Hindlimb muscle (tissue), 1 donor: Measurements from ENCODE around the gene MAD1L1. TPM values are rescaled to one million over a fixed set of nuclear protein-coding genes. Genes with fewer than 3 reads are reported as not detected.

ENCODE experiments used
- DNase-seq: peaks from one replicate; pipeline ENCODE4 v3.0.0-alpha.2; 2013
- polyA plus RNA-seq: library from polyadenylated mRNA; unstranded; fragments of 120-200 nt; gene quantifications from one replicate; pipeline ENCODE4 v1.2.1, GENCODE V29; 2013; ENCODE audit not compliant: insufficient read length

The MAD1L1 gene
- polyA plus RNA-seq, 1 donor = 27.6 TPM

DNA sequence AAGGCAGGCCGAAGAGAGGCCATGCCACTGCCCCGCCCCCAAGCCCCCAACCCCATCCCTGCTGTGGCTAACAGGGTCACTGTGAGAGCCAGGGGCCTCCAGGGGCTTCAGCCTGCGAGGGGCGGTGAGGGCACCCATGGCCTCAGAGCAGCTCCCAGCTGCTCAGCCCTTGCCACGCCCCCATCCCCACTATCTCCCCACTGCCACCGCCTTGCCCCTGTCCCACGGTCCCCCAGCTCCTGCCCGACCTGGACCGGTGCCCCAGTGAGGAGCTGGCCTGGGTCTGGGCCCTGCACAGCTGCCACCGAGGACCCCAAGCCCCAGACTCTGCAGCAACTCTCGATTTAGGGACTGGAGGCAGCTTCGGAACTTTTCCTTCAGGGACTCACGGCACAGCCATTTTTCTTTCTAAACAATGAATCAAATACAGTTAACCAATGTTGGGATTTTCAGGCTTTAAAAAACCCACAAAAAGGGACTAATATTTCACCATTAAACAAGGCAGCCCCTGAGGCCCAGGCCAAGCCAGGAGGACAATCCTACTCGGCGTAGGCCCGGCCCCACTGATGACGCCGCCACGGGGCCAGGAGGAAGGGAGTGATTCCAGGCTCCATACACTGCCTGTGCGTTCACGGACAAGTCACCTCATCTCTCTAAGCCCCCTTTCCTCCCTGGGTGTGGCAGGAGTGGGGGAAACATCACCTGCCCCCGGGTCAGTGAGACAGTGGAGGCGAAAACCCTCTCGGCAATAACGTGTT lies 325.6 kb downstream of the MAD1L1 start:
- no peak for DNase-seq

- no peak for DNase-seq
Observed at GRCh38 chr7:1906087-1906830, 326.5 kb downstream of the MAD1L1 start.

DNA sequence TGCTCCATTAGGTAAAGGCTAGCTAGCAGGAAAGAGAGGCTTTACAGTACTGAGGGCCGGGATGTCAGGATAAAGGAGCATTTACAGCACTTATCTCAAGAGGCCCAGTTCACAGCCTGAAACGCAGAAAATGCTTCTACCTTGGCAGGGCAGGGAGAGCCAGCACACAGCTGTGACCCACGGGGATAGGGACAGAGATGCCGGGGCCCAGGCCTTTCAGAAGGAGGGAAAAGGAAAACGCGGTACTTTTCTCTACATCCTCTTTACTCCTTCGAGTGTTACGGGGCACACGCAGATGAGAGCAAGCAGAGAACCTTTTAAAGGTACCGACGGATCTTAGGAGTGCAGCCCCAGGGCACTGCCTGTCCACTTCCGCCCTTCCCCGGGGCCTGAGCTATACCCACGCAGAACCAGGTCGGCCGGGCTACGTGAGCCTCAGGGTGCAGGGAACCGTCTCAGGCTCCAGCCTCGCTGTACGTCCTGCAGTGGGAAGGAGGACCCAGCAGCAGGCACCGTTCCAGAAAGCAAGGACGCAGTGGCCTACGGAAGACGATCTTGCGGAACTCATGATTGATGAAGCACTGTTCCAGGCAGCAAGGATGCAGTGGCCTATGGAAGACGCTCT lies 330.4 kb downstream of the MAD1L1 start:
- DNase-seq = no peak

- DNase-seq = no peak
Observed at GRCh38 chr7:1901431-1902210, 331.1 kb downstream of the MAD1L1 start.

- DNase-seq = no peak
Observed at GRCh38 chr7:1900847-1901246, 331.9 kb downstream of the MAD1L1 start.

DNA sequence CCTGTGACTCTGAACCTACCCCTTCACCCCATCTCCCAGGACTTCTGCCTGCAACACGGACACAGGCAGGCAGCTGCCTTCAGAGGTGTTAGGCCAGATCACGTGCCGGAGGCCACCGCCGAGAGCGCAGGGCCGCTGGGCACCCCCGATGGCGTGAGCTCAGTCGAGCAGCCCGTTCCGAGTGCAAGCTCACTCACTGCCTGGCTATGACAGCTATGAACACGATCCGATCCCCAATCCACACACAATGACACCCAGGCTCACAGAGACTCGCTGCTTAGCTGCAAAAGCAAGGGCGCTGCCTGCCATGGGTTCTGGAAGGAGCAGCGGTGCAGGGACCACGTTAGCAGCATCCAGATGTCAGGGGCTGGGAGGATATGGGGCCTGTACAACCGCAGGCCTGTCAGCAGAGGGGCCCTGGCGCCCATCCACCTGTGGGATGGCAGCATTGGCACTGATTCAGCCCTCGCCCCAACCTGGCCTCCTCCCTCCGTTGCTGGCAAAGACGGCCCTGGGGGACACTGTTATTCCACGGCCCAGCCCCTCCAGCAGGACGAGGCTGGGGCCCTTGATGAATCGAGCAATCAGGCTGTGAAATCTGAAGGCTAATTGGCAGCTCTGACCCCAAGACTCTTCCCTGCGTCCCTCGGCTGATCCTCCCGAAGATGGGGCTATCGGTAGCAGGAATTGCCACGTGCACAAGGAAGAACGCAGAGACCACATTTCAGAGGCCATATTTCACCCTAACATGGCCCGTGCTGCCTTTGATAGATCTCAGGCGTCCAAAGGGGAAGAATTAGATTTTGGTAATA lies 332.6 kb downstream of the MAD1L1 start:
- DNase-seq = no peak

- DNase-seq = no peak
Observed at GRCh38 chr7:1899196-1899595, 333.5 kb downstream of the MAD1L1 start.

- DNase-seq = no peak
Observed at GRCh38 chr7:1898628-1899185, 334.0 kb downstream of the MAD1L1 start.

- no peak for DNase-seq
Observed at GRCh38 chr7:1897861-1898627, 334.7 kb downstream of the MAD1L1 start.

- DNase-seq = no peak
Observed at GRCh38 chr7:1897076-1897860, 335.5 kb downstream of the MAD1L1 start.

- no peak for DNase-seq
Observed at GRCh38 chr7:1895664-1896515, 336.9 kb downstream of the MAD1L1 start.

- no peak for DNase-seq
Observed at GRCh38 chr7:1894906-1895663, 337.7 kb downstream of the MAD1L1 start.

DNA sequence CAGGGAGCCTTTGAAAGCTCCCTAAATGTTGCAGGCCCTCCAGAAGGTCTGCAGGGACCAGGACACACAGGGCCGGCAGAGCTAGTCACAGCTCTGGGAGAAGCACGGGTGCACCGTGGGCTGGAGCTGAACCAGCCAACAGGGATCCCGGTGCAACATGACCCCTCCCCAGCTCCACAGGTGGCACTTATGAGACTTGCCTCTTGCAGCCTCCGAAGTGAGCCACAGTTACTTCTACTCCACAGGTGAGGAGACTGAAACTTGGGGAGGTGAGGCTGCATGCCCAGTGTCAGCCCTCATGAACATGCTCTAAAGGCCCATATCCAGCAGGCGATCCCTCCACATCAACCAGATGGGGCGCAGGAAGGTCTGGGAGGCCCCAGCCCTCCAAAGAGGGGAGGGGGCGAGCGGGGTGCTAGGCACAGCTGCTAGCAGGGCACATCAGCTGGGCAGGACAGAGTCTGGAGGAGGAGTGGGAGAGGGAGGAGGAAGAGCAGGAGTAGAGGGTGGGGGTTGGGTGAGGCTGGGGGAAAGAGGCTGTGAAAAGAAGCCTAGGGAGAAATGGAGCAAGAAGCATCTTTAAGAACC lies 338.3 kb downstream of the MAD1L1 start:
- no peak for DNase-seq

GRCh38 chr7:1893451-1893850 lies 339.3 kb downstream of the MAD1L1 start:
- no peak for DNase-seq

DNA sequence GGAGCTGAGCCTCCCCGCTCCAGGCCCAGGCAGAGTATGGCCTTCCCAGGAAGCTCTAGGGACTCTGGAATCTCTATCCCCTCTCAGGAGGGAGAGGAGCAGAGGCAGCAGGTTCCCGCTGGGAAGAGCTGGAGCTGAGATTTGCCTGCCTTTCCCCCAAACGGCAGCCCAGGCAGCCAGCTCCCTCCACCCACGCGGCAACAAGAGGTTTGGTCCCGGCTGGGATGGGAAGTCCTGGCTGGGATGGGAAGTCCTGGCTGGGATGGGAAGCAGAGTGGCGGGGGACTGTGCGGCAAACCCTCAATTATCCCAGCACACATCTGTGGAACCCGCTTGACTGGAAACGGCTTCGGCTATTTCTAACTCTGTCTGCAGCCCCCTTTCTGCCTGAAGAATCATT lies 339.7 kb downstream of the MAD1L1 start:
- DNase-seq = no peak

GRCh38 chr7:1892011-1892965 lies 340.5 kb downstream of the MAD1L1 start:
- DNase-seq = no peak
